ENCODE measurements around the gene FAM3B. TPM values are rescaled to one million over a fixed set of nuclear protein-coding genes. Genes with fewer than 3 reads are reported as not detected.

The FAM3B gene
- total RNA-seq, 2 donors from 2014 or later = 50.4 to 74.5 TPM

GRCh38 chr21:41327753-41328152 is 11.2 kb downstream of the FAM3B start:
- DNase-seq = no peak
- no peaks in the 10 kb centered on the region for H3K9me3 ChIP-seq
- no peak for ATAC-seq
- H3K4me1 ChIP-seq = peaks cover 50% of the 10 kb centered on the region
- intact Hi-C loops (cut with DNase I) = no loop called here
- H3K27ac ChIP-seq = peak overlapping the region in 2 of 4 donors; percentile 78 to 84
- no peak for TF ChIP-seq POLR2A (IDR thresholded peaks at IDR 0.05)
- no peak for TF ChIP-seq CTCF (IDR thresholded peaks at IDR 0.05)
- H3K27me3 ChIP-seq = no peaks in the 10 kb centered on the region
- H3K36me3 ChIP-seq (replicated peaks in 1 of 2; ENCODE audit: insufficient read depth in 1 of 2, low read depth in 2 of 2) = no peaks in the 10 kb centered on the region
- 83 to 88% methylated on average over 8 of the region's 8 CpGs for WGBS, 2 donors
- no peak overlapping the region for H3K4me3 ChIP-seq

GRCh38 chr21:41328660-41329607 is 12.3 kb downstream of the FAM3B start:
- TF ChIP-seq CTCF (IDR thresholded peaks at IDR 0.05) (no peak), POLR2A (IDR thresholded peaks at IDR 0.05) (no peak)
- Histone ChIP-seq H3K4me1 (peaks cover 38% of the 10 kb centered on the region), H3K9me3 (no peaks in the 10 kb centered on the region), H3K36me3 (replicated peaks in 1 of 2; ENCODE audit: insufficient read depth in 1 of 2, low read depth in 2 of 2) (no peaks in the 10 kb centered on the region), H3K27ac (no peak overlapping the region), H3K4me3 (no peak overlapping the region), H3K27me3 (no peaks in the 10 kb centered on the region)
- ATAC-seq = no peak
- no peak for DNase-seq
- intact Hi-C loops (cut with DNase I) = no loop called here
- WGBS, 2 donors = 75 to 86% methylated on average over 15 to 16 of the region's 16 CpGs

- TF ChIP-seq POLR2A (IDR thresholded peaks at IDR 0.05) = no peak
- TF ChIP-seq CTCF (IDR thresholded peaks at IDR 0.05) = no peak
- Histone ChIP-seq H3K4me1 (no peaks in the 10 kb centered on the region), H3K27me3 (no peaks in the 10 kb centered on the region), H3K4me3 (no peak overlapping the region), H3K36me3 (replicated peaks in 1 of 2; ENCODE audit: insufficient read depth in 1 of 2, low read depth in 2 of 2) (no peaks in the 10 kb centered on the region), H3K27ac (no peak overlapping the region), H3K9me3 (no peaks in the 10 kb centered on the region)
- ATAC-seq = no peak
- no peak for DNase-seq
- WGBS, 2 donors = 100% methylated on average over 1 of the region's 1 CpG
- intact Hi-C loops (cut with DNase I) = no loop called here
These were observed 17.2 kb downstream of the FAM3B start for GRCh38 chr21:41333752-41334151.

GRCh38 chr21:41337515-41337914 is 20.9 kb downstream of the FAM3B start:
- no peak for ATAC-seq

More at GRCh38 chr21:41337515-41337914, 20.9 kb downstream of the FAM3B start:
- H3K9me3 ChIP-seq = no peaks in the 10 kb centered on the region
- TF ChIP-seq CTCF (IDR thresholded peaks at IDR 0.05) (no peak), POLR2A (IDR thresholded peaks at IDR 0.05) (no peak)
- H3K36me3 ChIP-seq (replicated peaks in 1 of 2; ENCODE audit: insufficient read depth in 1 of 2, low read depth in 2 of 2) = no peaks in the 10 kb centered on the region
- H3K4me1 ChIP-seq = no peaks in the 10 kb centered on the region
- WGBS, 2 donors = 92 to 96% methylated on average over 3 of the region's 3 CpGs
- intact Hi-C loops (cut with DNase I) = no loop called here
- no peak overlapping the region for H3K4me3 ChIP-seq
- no peak for DNase-seq
- H3K27ac ChIP-seq = no peak overlapping the region
- no peaks in the 10 kb centered on the region for H3K27me3 ChIP-seq
